Gastrocnemius medialis (tissue), 4 donors: Measurements from ENCODE around the gene CGRRF1.

Source experiments
- CTCF ChIP-seq, 5 experiments: fragments of 450-650 bp in 3 of 5; fragments of 200-600 bp in 2 of 5; sonication (generic) in 2 of 5; IDR thresholded peaks in 4 of 5; conservative IDR thresholded peaks in 1 of 5; 1 replicate in 4 of 5; 2 replicates in 1 of 5; pipeline ENCODE4 v1.5.1; 2016 to 2019; ENCODE audit warnings: antibody characterized with exemption in 5 of 5, mild to moderate bottlenecking in 3 of 5, moderate library complexity in 3 of 5
- POLR2A ChIP-seq, 2 donors: fragments of 450-650 bp; IDR thresholded peaks; one replicate each; pipeline ENCODE4 v1.6.1; 2017; ENCODE audit warnings: antibody characterized with exemption in 2 of 2, mild to moderate bottlenecking in 2 of 2, moderate library complexity in 2 of 2

GRCh38 chr14:54483073-54483745 lies 26.5 kb upstream of the CGRRF1 start:
- TF ChIP-seq POLR2A (IDR thresholded peaks at IDR 0.05): no peak
- TF ChIP-seq CTCF (IDR thresholded peaks at IDR 0.05 in 4 of 5, conservative IDR thresholded peaks at IDR 0.05 in 1 of 5): no peak
